HG03442 (cell line): ENCODE measurements around the gene HCK.

Source experiments
- ATAC-seq: cut with Tn5 transposase; IDR thresholded peaks from one replicate; pipeline ENCODE4 v1.9.1; 2021; ENCODE audit warnings: mild to moderate bottlenecking, moderate library complexity; ENCODE audit not compliant: unreplicated experiment

Gene HCK

GRCh38 chr20:32052090-32052777, at the start of gene HCK:
TSS of gene HCK (plus strand) at chr20:32052242.
- no peak for ATAC-seq

GRCh38 chr20:32003325-32003724, 48.7 kb upstream of the HCK start:
- ATAC-seq = no peak

- no peak for ATAC-seq
Observed at GRCh38 chr20:32004963-32005362, 47.1 kb upstream of the HCK start.

GRCh38 chr20:32006053-32006452, 46.0 kb upstream of the HCK start:
- ATAC-seq = no peak

- ATAC-seq = no peak
Observed at GRCh38 chr20:32006841-32007786, 44.9 kb upstream of the HCK start.

- no peak for ATAC-seq
Observed at GRCh38 chr20:32007787-32008616, 44.0 kb upstream of the HCK start.

- no peak for ATAC-seq
Observed at GRCh38 chr20:32009564-32009963, 42.5 kb upstream of the HCK start.

- no peak for ATAC-seq
Observed at GRCh38 chr20:32010101-32010500, 41.9 kb upstream of the HCK start, which contains the start of gene CCM2L. TSS of gene CCM2L (plus strand) at chr20:32010438. CDS start at chr20:32010455, 17 bp downstream.

- ATAC-seq = no peak
Observed at GRCh38 chr20:32010666-32011065, 41.4 kb upstream of the HCK start.

- ATAC-seq = no peak
Observed at GRCh38 chr20:32012159-32012688, 39.8 kb upstream of the HCK start.

GRCh38 chr20:32013326-32013725, 38.7 kb upstream of the HCK start:
- ATAC-seq = no peak

- no peak for ATAC-seq
Observed at GRCh38 chr20:32017711-32018251, 34.3 kb upstream of the HCK start.

- ATAC-seq = no peak
Observed at GRCh38 chr20:32018269-32019155, 33.5 kb upstream of the HCK start.

GRCh38 chr20:32019156-32019510, 32.9 kb upstream of the HCK start:
- no peak for ATAC-seq

- ATAC-seq = no peak
Observed at GRCh38 chr20:32019563-32020463, 32.2 kb upstream of the HCK start.

GRCh38 chr20:32021091-32021490, 31.0 kb upstream of the HCK start:
- ATAC-seq = no peak

- no peak for ATAC-seq
Observed at GRCh38 chr20:32024683-32025295, 27.3 kb upstream of the HCK start.

GRCh38 chr20:32027643-32028042, 24.4 kb upstream of the HCK start:
- no peak for ATAC-seq
